Loucy (cell line): ENCODE data around the gene MCAM.

Experiments used
- H2AFZ ChIP-seq: fragments of 200-600 bp; sonication (generic); 2 replicates; pipeline ENCODE4 v1.6.0; 2016; ENCODE audit warnings: antibody characterized with exemption, mild to moderate bottlenecking, low read length, moderate library complexity
- H3F3A ChIP-seq: fragments of 200-600 bp; 2 replicates; pipeline ENCODE4 v1.6.0; 2016; ENCODE audit warnings: antibody characterized with exemption, low read depth, mild to moderate bottlenecking
- H3K27me3 ChIP-seq: fragments of 200-600 bp; sonication (generic); 2 replicates; pipeline ENCODE4 v1.6.1; 2014; ENCODE audit warnings: low read length, mild to moderate bottlenecking; ENCODE audit not compliant: insufficient read depth, poor library complexity, severe bottlenecking
- H3K36me3 ChIP-seq: fragments of 200-600 bp; sonication (generic); 2 replicates; pipeline ENCODE4 v1.6.1; 2016; ENCODE audit warnings: low read length; ENCODE audit not compliant: insufficient read depth
- H3K4me1 ChIP-seq: fragments of 200-600 bp; sonication (generic); 2 replicates; pipeline ENCODE4 v1.5.1; 2014; ENCODE audit warnings: low read length, mild to moderate bottlenecking; ENCODE audit not compliant: insufficient read depth, poor library complexity, severe bottlenecking
- H3K4me2 ChIP-seq: fragments of 200-600 bp; sonication (generic); 2 replicates; pipeline ENCODE4 v1.6.0; 2014; ENCODE audit warnings: antibody characterized with exemption, low read length, low read depth, mild to moderate bottlenecking; ENCODE audit not compliant: poor library complexity, severe bottlenecking
- H3K4me3 ChIP-seq: fragments of 200-600 bp; sonication (generic); 2 replicates; pipeline ENCODE4 v1.5.1; 2014; ENCODE audit warnings: low read length, mild to moderate bottlenecking, mixed read lengths; ENCODE audit not compliant: poor library complexity, severe bottlenecking
- H3K79me2 ChIP-seq: fragments of 200-600 bp; sonication (generic); 2 replicates; pipeline ENCODE4 v1.6.1; 2014; ENCODE audit warnings: low read length; ENCODE audit not compliant: insufficient read depth
- H3K9ac ChIP-seq: fragments of 200-600 bp; sonication (generic); 2 replicates; pipeline ENCODE4 v1.6.0; 2014; ENCODE audit warnings: mild to moderate bottlenecking, low read depth, low read length, moderate library complexity; ENCODE audit not compliant: poor library complexity, severe bottlenecking
- H3K9me2 ChIP-seq: fragments of 200-600 bp; sonication (generic); replicated peaks from 2 replicates; pipeline ENCODE4 v1.6.1; 2016; ENCODE audit warnings: low read depth, low read length, mixed read lengths
- H3K9me3 ChIP-seq: fragments of 200-600 bp; sonication (generic); 2 replicates; pipeline ENCODE4 v1.6.1; 2014; ENCODE audit warnings: mild to moderate bottlenecking, antibody characterized with exemption, low read length, low read depth; ENCODE audit not compliant: insufficient read depth
- H4K20me1 ChIP-seq: fragments of 200-600 bp; sonication (generic); 2 replicates; pipeline ENCODE4 v1.6.0; 2014; ENCODE audit warnings: antibody characterized with exemption, low read length, mild to moderate bottlenecking; ENCODE audit not compliant: insufficient read depth, poor library complexity, severe bottlenecking
- CTCF ChIP-seq: fragments of 200-600 bp; sonication (generic); conservative IDR thresholded peaks from 2 replicates; pipeline ENCODE4 v1.5.1; 2014; ENCODE audit warnings: mild to moderate bottlenecking, antibody characterized with exemption, low read length
- EZH2phosphoT487 ChIP-seq: fragments of 200-600 bp; IDR thresholded peaks from 2 replicates; pipeline ENCODE4 v1.6.1; 2018; ENCODE audit warnings: antibody characterized with exemption, mild to moderate bottlenecking, moderate library complexity, borderline replicate concordance

The MCAM gene

GRCh38 chr11:119361056-119361787, 44.3 kb upstream of the MCAM start:
- no peaks in the 10 kb centered on the region for H3K36me3 ChIP-seq
- no peak overlapping the region for H3K4me2 ChIP-seq
- H4K20me1 ChIP-seq, result no peaks in the 10 kb centered on the region
- no peaks in the 10 kb centered on the region for H3K27me3 ChIP-seq
- no peak overlapping the region for H2AFZ ChIP-seq
- H3K4me3 ChIP-seq, result no peak overlapping the region
- no peaks in the 10 kb centered on the region for H3K9me3 ChIP-seq
- TF ChIP-seq EZH2phosphoT487 (no peak), CTCF (no peak)
- H3K9me2 ChIP-seq, result no peaks in the 10 kb centered on the region
- no peaks in the 10 kb centered on the region for H3F3A ChIP-seq
- no peak overlapping the region for H3K9ac ChIP-seq
- H3K4me1 ChIP-seq, result peaks cover 10% of the 10 kb centered on the region
- H3K79me2 ChIP-seq, result no peaks in the 10 kb centered on the region

GRCh38 chr11:119359365-119360214, 42.7 kb upstream of the MCAM start:
- no peaks in the 10 kb centered on the region for H3K27me3 ChIP-seq
- no peak for TF ChIP-seq EZH2phosphoT487

GRCh38 chr11:119357074-119357473, 40.1 kb upstream of the MCAM start:
- Histone ChIP-seq H3K9ac (no peak overlapping the region), H3K36me3 (no peaks in the 10 kb centered on the region), H2AFZ (peak overlapping the region; percentile 100; the same call in 1 of the 2 replicates), H4K20me1 (no peaks in the 10 kb centered on the region), H3F3A (no peaks in the 10 kb centered on the region), H3K4me1 (peaks cover 10% of the 10 kb centered on the region), H3K9me2 (no peaks in the 10 kb centered on the region), H3K27me3 (no peaks in the 10 kb centered on the region), H3K9me3 (no peaks in the 10 kb centered on the region), H3K79me2 (no peaks in the 10 kb centered on the region), H3K4me3 (peak overlapping the region; percentile 90), H3K4me2 (peak overlapping the region; percentile 86)
- TF ChIP-seq CTCF (no peak), EZH2phosphoT487 (no peak)

More at GRCh38 chr11:119359365-119360214, 42.7 kb upstream of the MCAM start:
- Histone ChIP-seq H3K79me2 (no peaks in the 10 kb centered on the region), H2AFZ (peak overlapping the region; percentile 51; the same call in 1 of the 2 replicates), H4K20me1 (no peaks in the 10 kb centered on the region), H3K9me2 (no peaks in the 10 kb centered on the region), H3K9me3 (no peaks in the 10 kb centered on the region), H3F3A (no peaks in the 10 kb centered on the region), H3K4me3 (no peak overlapping the region), H3K9ac (no peak overlapping the region), H3K4me1 (peaks cover 10% of the 10 kb centered on the region), H3K4me2 (peak overlapping the region; percentile 36), H3K36me3 (no peaks in the 10 kb centered on the region)
